HG02610 (cell line): ENCODE data around the gene FLACC1.
"Not testable (repeated sequence)": the region's sequence is repeated elsewhere in the genome, so short reads cannot be mapped to it uniquely, and the experiment has no call there.

Experiments
- ATAC-seq: cut with Tn5 transposase; IDR thresholded peaks from one replicate; pipeline ENCODE4 v1.9.1; 2021; ENCODE audit warnings: mild to moderate bottlenecking, moderate library complexity; ENCODE audit not compliant: unreplicated experiment

The FLACC1 gene, protein sequence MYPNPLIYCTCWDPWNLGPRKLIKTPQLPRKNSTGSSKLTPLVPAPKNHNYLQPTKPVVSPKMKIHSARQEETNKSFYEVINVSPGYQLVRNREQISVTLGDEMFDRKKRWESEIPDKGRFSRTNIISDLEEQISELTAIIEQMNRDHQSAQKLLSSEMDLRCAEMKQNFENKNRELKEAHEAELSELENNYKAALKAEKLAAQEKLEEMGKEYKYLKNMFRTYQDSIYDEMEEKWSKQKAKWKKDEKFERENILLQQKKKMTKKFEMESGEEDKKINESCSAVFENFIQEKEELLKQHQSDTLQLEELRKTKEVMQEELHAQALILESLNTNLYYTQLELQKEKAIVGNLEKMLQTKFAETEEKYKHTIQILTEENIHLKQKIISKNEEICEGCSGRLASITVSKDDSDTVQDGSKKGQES

DNA sequence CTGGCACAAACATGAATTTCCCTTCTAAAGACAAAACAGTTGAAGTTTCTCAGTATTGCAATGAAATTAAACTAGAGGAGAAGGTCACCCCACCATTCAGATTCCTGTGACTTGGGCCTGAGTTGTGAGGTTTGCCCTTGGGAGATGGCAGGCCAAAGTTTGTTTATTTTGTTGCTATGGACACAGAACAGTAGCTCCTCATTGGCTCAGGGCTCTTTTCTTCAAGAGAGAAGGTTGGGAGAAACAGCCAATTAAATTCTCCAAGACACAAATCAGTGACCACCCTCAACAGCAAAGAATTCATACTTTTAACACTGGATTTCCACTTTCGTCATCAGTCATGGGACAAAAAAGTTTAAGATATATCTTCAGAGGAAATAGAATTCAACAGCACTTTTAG, at the start of gene FLACC1:
Gene FLACC1, minus strand, starts transcription at position 125 of the 400 bp plus-strand sequence. CDS start 5,941 bp downstream, outside the sequence.
- ATAC-seq = no peak

DNA sequence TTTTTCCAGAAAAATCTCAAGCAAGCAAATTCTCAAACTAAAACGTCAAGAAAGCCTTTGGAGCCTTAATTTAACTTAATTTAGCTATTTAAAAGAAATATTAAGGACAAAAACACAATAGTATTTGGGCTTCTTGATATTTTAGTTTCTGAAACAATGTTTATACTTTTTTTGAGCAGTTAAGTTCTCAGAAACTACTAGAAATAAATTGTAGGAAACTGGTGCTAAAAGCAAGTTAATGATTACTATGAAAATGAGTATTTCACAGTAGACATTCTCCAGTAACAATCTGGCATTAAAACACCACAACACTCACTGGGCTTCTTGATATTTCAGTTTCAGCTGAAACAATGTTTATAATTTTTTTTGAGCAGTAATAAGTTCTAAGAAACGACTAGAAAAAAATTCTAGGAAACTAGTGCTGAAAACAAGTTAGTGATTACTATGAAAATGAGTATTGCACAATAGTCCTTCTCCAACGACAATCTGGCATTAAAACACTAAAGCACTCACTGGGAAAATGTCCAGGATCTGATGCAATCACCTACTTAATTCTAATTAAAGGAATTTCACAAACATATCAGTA, 49.0 kb upstream of the FLACC1 start:
- no peak for ATAC-seq

DNA sequence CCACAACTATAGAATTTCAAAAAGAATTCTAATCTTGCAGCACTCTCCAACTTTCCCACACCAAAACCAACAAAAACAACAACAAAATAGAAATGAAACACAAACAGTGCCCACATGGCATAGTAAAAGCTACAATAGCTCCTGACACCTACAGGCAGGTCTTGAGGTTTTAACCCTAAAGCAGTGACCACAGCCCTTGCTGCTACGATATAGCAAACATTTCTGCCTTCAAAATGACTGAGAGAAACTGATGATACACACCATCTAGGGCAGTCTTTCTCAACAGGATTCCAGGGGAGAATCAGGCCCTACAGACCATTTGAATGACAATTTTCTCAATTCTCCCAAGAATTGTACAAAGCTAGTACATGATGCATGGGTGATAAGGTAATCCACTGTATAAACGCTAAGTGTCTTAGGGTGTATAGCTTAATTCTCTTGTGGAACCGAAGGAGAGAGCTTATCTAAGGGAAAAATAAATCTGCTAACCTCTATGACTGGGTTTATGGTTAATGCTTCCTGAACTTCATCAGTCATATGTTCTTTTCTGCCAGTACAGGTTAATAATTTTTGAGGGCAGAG, 47.6 kb upstream of the FLACC1 start:
- no peak for ATAC-seq

GRCh38 chr2:201403880-201404279, 46.7 kb upstream of the FLACC1 start:
- no peak for ATAC-seq

DNA sequence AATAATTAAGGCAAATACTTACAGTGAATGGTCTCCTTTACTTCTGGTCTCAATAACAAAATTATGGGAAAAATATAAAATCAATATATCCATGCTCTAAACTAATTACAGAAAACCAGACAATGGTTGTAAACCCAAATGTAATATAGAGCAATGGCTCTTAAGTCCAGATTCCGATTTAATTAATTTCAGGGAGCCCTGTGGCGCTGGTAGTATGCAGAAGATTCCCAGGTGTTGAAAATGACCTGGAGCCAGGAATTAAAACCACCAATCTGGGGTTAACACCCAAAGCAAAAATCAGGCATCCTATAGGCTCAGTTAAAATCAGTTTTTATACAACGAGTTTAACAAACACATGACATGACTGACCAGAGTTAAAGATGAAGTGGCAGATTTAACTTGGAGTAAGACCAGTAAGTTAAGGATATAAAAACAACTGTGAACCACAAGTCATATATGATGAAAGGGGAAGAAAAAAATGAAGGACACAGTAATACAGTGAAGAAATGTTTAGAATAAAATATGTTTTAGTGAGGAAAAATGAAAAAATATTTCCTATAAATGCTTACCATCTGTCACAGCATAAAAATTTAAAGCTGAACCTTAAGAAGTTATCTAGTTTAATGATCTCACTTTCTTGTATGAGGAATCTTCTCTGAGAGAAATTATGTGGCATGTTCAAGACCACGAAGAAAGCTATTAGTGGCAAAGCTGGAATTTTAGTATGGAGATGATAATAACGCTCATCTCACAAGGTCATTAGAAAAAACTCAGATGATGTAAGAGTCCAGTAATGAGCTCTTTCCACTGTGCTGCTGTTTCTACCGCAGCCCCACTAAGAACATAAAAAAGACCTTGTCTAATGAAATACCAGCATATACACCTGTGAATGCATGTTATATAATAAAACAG, 45.8 kb upstream of the FLACC1 start:
- no peak for ATAC-seq

DNA sequence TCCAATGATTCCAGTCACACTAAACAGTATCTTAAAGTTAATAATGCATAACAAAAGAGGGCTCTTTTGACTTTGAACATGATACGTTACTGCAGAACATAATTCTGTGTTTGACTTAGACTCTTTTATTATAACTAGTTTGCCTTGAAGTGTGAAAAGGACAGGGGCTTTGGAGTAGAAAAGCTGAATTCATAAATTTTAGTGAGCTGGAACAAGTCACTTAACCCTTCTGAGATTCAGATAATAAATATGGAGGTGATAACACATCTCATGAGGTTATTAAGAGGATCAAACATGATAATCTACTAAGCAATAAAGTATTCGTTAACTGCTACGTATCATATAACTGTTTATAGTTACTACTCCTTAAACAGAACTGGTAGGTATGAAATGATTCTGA, 44.7 kb upstream of the FLACC1 start:
- no peak for ATAC-seq

- ATAC-seq = no peak
Measured at GRCh38 chr2:201396595-201396994, 39.5 kb upstream of the FLACC1 start.

DNA sequence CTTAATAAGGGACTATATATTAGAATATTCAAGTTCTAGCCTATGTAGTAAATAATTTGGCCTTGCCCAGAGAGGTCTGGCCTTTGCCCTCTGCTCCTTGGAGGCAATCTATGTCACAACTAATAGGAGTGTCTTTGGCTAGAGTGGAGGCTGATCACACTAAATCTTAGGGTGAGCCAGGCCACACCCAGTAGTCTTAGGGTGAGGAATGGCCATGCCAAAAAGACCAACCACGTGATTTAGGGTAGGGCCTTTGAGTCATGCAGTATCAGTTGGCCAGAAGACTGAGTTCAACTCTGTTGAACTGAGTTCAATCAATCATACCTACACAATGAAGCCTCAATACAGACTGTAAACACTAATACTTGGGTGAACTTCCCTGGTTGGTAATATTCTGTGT, 26.0 kb upstream of the FLACC1 start:
- ATAC-seq = no peak

- ATAC-seq = no peak
Measured at GRCh38 chr2:201378496-201379397, 21.6 kb upstream of the FLACC1 start.

DNA sequence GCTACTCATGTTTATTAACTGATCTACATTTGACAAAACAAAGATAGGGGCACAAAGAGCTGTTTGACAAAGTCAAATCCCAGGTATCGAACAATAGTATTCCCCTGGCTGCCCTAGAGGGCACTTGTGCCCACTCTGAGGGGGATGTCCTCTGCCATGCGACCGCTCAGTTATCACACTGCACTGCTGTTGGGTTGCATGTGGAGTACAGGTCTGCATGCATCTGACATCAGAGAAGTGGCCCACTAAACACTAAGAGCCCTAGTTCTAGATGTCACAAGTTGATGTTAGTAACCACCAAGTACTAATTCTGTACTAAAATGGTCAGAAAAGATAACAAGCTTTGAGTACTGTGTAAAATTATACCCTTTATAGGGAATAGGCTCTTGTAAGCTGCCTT, 20.1 kb upstream of the FLACC1 start:
- no peak for ATAC-seq

DNA sequence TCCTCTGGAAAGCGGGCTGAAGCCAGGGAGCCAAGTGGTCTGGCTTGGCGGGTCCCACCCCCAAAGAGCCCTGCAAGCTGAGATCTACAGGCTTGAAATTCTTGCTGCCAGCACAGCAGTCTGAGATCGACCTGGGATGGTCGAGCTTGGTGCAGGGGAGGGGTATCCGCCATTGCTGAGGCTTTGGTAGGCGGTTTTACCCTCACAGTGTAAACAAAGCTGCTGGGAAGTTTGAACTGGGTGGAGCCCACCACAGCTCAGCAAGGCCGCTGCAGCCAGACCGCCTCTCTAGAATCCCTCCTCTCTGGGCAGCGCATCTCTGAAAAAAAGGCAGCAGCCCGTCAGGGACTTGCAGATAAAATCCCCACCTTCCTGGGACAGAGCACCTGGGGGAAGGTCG, 12.6 kb upstream of the FLACC1 start:
- no peak for ATAC-seq

GRCh38 chr2:201369318-201369717, 12.2 kb upstream of the FLACC1 start:
- ATAC-seq = not testable (repeated sequence)

- ATAC-seq = no peak
Measured at GRCh38 chr2:201366146-201366545, 9.0 kb upstream of the FLACC1 start.

DNA sequence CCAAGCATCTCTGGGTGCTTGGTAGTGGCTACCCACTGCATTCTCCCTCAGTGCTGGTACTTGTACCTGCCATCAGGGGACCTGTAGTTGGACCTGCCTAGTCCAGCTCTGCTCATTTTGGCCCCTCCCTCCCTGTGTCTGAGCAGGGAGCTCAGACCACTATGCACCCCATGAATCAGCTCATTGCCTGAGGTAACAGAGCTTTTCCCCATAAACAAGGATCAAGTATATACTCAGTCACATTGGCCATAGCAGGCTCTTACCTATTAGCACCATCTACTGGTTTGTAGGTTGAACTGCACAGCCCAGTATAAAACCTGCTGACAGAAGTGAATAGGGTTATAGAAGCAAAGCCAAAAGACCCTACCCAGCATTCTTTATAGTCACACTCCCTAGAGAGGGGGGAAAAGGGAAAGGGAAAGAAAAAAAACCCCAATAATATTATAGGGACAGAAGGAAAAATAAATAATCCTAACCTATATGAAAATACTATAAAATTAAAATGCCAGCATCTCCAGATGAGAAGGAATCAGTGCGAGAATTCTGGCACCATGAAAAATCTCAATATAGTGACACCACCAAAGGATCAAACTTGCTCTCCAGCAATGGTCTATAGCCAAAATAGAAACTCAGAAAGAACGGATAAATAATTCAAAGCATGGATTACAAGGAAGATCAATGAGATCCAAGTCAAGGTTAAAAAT, 6.9 kb upstream of the FLACC1 start:
- ATAC-seq = no peak

DNA sequence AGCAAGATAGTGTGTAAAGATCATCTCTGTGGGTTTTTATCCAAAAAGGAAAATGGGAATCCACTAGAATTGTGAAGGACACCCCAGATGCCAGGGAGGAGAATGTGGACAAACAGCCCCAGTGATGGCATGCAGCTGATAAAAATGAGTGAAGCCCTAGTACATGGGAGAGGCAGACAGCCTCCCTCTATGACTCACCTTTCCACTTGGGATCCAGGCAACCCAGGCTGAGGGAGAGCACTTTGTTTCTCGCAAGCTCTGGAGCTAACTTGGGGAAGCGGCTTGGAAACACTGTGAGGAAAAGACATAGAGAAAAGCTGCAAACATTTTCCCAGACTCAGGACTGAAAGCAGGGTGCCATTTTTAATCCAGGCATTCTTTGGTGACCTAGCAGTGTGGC, 5.3 kb upstream of the FLACC1 start:
- ATAC-seq = no peak

DNA sequence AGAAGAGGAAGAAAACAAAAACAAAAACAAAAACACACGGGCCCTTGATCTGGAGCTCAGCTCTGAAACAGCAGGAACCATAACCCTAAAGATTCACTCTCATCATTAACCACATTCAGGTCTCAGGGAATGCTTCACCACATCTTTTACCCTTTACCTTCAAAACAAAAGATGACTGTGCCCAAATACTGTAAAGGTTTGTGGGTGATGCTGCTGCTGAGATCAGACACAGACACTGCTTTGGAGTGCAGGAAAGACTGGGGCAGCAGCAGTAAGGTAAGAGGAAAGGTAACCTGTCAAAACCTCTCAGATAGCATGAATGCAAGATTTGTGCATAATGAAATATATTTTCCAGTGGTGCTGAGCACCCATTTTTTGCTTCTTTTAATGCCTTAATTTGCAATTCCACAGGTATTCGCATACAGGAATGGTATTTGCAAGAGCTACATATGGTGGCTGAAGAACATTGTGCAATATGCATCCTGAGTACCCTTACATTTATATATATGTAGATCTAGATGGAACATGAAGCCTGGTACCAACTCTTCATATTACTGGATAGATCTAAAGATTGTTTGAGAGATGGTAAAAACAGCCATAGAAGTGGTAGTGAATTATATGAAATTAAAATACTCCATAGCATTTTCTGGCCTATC, 4.1 kb upstream of the FLACC1 start:
- ATAC-seq = no peak

- ATAC-seq = no peak
Measured at GRCh38 chr2:201360256-201360655, 3.1 kb upstream of the FLACC1 start.

DNA sequence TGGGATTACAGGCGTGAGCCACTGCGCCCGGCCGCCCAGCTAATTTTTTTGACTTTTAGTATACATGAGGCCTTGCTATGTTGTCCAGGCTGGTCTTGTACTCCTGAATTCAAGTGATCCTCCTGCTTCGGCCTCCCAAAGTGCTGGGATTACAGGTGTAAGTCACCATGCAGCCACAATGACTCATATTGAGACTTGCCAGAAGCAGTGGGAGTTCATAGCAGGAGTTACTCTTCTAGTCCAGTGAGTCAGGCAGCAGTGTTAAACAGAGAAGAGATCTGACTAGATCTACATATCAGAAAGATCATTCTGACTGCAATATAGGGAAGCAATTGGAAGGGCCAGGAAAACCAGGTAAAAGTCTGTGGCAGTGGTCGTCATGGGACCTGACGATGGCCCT, 1.5 kb upstream of the FLACC1 start:
- ATAC-seq = peak; percentile 48

GRCh38 chr2:201353116-201353515, 4.0 kb downstream of the FLACC1 start:
- no peak for ATAC-seq
